ENCODE results near the gene LRIT2. TPM values are rescaled to one million over a fixed set of nuclear protein-coding genes. Genes with fewer than 3 reads are reported as not detected.

The LRIT2 gene
- total RNA-seq, 1 donor from 2014 or later: not detected

GRCh38 chr10:84254552-84255478, 29.5 kb upstream of the LRIT2 start:
- no peaks in the 10 kb centered on the region for H3K36me3 Mint-ChIP-seq (ENCODE audit: low read depth)
- intact Hi-C loops (cut with micrococcal nuclease): no loop called here
- H3K27me3 Mint-ChIP-seq: peaks cover 15% of the 10 kb centered on the region
- TF ChIP-seq CTCF (IDR thresholded peaks at IDR 0.05): no peak
- ChIA-PET POLR2A (no interaction called here), CTCF (interaction anchor here (1.7 kb wide), 1 partner anchor 10 kb away, joined by 5 read pairs; no protein-coding TSS in a partner anchor)
- no peak overlapping the region for H3K4me3 Mint-ChIP-seq
- ATAC-seq (ENCODE audit: low read depth): no peak
- peaks cover 3% of the 10 kb centered on the region for H3K4me1 Mint-ChIP-seq
- H3K27ac Mint-ChIP-seq: no peak overlapping the region
- no peak for DNase-seq
- H3K9me3 Mint-ChIP-seq: peaks cover 3% of the 10 kb centered on the region

DNA sequence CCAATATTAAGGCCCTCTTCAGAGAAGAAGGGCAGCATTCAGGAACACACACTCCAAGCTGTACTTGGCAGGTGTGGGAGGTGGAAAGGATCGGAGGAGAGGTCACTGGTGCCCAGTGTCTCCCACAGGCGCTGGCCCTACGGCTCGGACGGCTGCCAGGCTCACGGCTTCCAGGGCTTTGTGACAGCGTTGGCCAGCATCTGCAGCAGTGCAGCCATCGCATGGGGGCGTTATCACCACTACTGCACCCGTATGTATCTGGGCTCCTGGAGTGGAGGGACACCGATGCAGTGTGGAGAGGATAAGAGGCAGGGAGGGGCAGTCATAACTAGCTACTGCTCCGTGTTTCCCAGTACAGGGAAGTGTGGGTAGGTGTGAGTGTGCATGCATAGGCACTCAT, 23.4 kb upstream of the LRIT2 start:
- TF ChIP-seq CTCF (IDR thresholded peaks at IDR 0.05): no peak
- Mint-ChIP-seq H3K36me3 (ENCODE audit: low read depth) (no peaks in the 10 kb centered on the region), H3K4me1 (no peaks in the 10 kb centered on the region), H3K27me3 (peaks cover 8% of the 10 kb centered on the region), H3K4me3 (no peak overlapping the region), H3K9me3 (peaks cover 3% of the 10 kb centered on the region), H3K27ac (no peak overlapping the region)
- CTCF ChIA-PET: no interaction called here
- POLR2A ChIA-PET: no interaction called here
- ATAC-seq (ENCODE audit: low read depth) (no peak), DNase-seq (no peak)
- intact Hi-C loops (cut with micrococcal nuclease): no loop called here

- no peak overlapping the region for H3K27ac Mint-ChIP-seq
- intact Hi-C loops (cut with micrococcal nuclease): no loop called here
- no peaks in the 10 kb centered on the region for H3K36me3 Mint-ChIP-seq (ENCODE audit: low read depth)
- peaks cover 3% of the 10 kb centered on the region for H3K9me3 Mint-ChIP-seq
- CTCF ChIA-PET: no interaction called here
- POLR2A ChIA-PET: no interaction called here
- no peak for TF ChIP-seq CTCF (IDR thresholded peaks at IDR 0.05)
- ATAC-seq (ENCODE audit: low read depth) (no peak), DNase-seq (no peak)
- H3K4me3 Mint-ChIP-seq: no peak overlapping the region
- peaks cover 8% of the 10 kb centered on the region for H3K27me3 Mint-ChIP-seq
- H3K4me1 Mint-ChIP-seq: no peaks in the 10 kb centered on the region
Measured at GRCh38 chr10:84247496-84247895, 22.2 kb upstream of the LRIT2 start.

DNA sequence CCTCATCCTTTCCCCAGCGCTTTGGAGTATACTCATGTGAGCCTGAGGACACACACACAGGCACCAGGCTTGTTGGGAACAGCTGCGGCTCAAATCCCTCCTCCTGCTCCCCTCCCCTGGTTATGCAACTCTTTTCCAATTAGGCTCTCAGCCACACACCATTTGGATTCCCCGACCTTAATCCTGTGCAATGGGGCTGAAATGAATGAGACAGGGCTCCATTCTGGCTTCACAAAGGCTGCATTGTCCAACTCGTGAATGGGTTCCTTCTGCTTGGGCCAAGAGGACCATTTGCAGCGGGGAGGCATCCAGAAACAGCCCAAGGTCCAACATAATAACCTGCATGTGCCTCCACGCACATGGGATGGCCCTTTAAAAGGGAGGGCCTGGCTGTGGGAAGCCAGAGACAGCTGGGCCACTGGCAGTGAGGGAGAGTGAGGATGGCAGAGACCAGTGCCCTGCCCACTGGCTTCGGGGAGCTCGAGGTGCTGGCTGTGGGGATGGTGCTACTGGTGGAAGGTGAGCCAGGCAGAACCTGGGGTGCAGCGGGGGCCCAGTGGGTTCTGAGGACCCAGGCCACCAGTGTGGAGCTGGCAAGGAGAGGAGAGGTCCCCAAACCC, 19.4 kb upstream of the LRIT2 start, which contains the start of gene RGR:
Gene RGR (plus strand): TSS at position 403 of the 620 bp plus-strand sequence. CDS start 38 bp downstream, at position 441.
- Mint-ChIP-seq H3K36me3 (ENCODE audit: low read depth) (no peaks in the 10 kb centered on the region), H3K9me3 (no peaks in the 10 kb centered on the region), H3K4me1 (no peaks in the 10 kb centered on the region), H3K4me3 (no peak within 1 kb of the TSS), H3K27ac (no peak within 1 kb of the TSS), H3K27me3 (peaks cover 3% of the 10 kb centered on the region)
- no peak for DNase-seq
- ATAC-seq (ENCODE audit: low read depth): no peak
- intact Hi-C loops (cut with micrococcal nuclease): no loop called here
- ChIA-PET POLR2A (no interaction called here), CTCF (no interaction called here)
- TF ChIP-seq CTCF (IDR thresholded peaks at IDR 0.05): no peak

DNA sequence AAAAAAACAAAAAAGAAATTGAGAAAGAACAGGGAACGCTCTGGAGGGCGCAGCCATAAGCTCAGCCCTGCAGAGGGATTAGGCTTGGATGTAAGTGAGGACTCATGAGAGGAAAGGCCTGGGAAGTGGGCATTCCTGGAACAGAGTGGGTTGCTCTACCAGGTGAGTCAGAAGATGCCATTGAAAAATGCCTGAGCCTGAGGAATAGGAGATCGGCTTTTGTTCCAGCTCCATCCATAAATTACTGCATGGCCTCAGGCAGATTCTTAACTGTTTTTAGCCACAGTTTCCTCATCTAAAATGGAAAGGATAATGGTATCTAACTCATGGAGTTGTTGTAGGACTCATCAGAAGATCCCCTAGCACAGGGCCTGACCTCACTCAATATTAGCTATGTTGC, 18.4 kb upstream of the LRIT2 start:
- Mint-ChIP-seq H3K4me3 (no peak overlapping the region), H3K36me3 (ENCODE audit: low read depth) (no peaks in the 10 kb centered on the region), H3K27me3 (peaks cover 3% of the 10 kb centered on the region), H3K27ac (no peak overlapping the region), H3K4me1 (no peaks in the 10 kb centered on the region), H3K9me3 (no peaks in the 10 kb centered on the region)
- intact Hi-C loops (cut with micrococcal nuclease): no loop called here
- TF ChIP-seq CTCF (IDR thresholded peaks at IDR 0.05): no peak
- CTCF ChIA-PET: interaction anchor here (0.7 to 1.0 kb wide), 2 partner anchors 10 to 13 kb away, joined by 3 to 4 read pairs; no protein-coding TSS in a partner anchor
- DNase-seq (no peak), ATAC-seq (ENCODE audit: low read depth) (no peak)
- POLR2A ChIA-PET: no interaction called here
